ENCODE measurements around the gene WWOX.

- TF ChIP-seq, protein P1, sequence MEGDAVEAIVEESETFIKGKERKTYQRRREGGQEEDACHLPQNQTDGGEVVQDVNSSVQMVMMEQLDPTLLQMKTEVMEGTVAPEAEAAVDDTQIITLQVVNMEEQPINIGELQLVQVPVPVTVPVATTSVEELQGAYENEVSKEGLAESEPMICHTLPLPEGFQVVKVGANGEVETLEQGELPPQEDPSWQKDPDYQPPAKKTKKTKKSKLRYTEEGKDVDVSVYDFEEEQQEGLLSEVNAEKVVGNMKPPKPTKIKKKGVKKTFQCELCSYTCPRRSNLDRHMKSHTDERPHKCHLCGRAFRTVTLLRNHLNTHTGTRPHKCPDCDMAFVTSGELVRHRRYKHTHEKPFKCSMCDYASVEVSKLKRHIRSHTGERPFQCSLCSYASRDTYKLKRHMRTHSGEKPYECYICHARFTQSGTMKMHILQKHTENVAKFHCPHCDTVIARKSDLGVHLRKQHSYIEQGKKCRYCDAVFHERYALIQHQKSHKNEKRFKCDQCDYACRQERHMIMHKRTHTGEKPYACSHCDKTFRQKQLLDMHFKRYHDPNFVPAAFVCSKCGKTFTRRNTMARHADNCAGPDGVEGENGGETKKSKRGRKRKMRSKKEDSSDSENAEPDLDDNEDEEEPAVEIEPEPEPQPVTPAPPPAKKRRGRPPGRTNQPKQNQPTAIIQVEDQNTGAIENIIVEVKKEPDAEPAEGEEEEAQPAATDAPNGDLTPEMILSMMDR (optimal IDR thresholded peaks at IDR 0.05 in 1 of 3, IDR thresholded peaks at IDR 0.05 in 1 of 3, conservative IDR thresholded peaks at IDR 0.05 in 1 of 3; ENCODE audit: extremely low read depth in 1 of 3, insufficient read depth in 2 of 3, low read length in 3 of 3) = peak; percentile 18 to 43 (median 25)
- no peak for TF ChIP-seq EZH2 (IDR thresholded peaks at IDR 0.05; ENCODE audit: low read length)
These were observed 913.4 kb downstream of the WWOX start for GRCh38 chr16:79012671-79013434.

Data from keratinocyte (primary cell).